ENCODE data around the gene GOLGA8T. TPM values are rescaled to one million over a fixed set of nuclear protein-coding genes. Genes with fewer than 3 reads are reported as not detected.
"Not testable (repeated sequence)": the region's sequence is repeated elsewhere in the genome, so short reads cannot be mapped to it uniquely, and the experiment has no call there.

The GOLGA8T gene, protein sequence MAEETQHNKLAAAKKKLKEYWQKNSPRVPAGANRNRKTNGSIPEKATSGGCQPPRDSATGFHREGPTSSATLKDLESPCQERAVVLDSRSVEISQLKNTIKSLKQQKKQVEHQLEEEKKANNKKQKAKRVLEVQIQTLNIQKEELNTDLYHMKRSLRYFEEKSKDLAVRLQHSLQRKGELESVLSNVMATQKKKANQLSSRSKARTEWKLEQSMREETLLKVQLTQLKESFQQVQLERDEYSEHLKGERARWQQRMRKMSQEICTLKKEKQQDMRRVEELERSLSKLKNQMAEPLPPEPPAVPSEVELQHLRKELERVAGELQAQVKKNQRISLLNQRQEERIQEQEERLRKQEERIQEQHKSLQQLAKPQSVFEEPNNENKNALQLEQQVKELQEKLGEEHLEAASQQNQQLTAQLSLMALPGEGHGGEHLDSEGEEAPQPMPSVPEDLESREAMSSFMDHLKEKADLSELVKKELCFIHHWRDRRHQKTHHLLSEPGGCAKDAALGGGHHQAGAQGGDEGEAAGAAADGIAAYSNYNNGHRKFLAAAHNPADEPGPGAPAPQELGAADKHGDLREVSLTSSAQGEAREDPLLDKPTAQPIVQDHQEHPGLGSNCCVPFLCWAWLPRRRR
- total RNA-seq (2013), result 1.1 TPM
- polyA plus RNA-seq (under 1 TPM in 1 of 3 donors, not detected in 2; 0.27 TPM), polyA minus RNA-seq (0.40 TPM in 1 of 2 replicates, not detected in the other), total RNA-seq (0 to 0.46 (median 0.11) reads per million in 11 experiments)

DNA sequence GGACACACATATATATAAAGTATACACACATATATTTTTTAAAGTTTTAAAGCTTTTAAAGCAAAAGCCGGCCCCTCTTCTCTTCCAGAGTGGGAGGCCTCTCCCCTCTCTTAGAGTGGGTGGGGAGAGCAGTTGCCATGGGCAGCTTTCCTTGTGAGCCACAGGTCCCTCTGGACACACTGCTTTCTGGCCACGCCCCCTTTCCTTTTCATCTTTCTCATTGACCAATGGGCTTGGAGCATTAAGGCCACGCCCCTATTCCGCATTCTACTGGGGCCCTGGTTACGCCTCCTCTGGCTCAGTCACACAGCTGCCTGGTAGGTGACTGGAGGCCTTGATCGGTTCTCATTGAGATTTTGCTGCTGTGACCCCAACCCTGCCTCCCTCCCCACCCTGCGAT lies at the start of gene GOLGA8T:
GOLGA8T (plus strand) TSS at position 301 of the 400 bp plus-strand sequence; CDS start at position 399, 98 bp downstream.
- H3K79me2 ChIP-seq (ENCODE audit: insufficient read depth, low read length); H3K9me3 Mint-ChIP-seq; H2AFZ ChIP-seq (ENCODE audit: insufficient read depth, low read depth, low read length, poor library complexity, severe bottlenecking); H3K27me3 Mint-ChIP-seq (ENCODE audit: low read depth in 3 of 3); H3K4me1 Mint-ChIP-seq; H3K4me2 ChIP-seq (replicated peaks; ENCODE audit: extremely low read depth, low read length, poor library complexity, severe bottlenecking); H3K27ac Mint-ChIP-seq; H3K27me3 ChIP-seq (ENCODE audit: control insufficient read depth in 2 of 2, insufficient read depth in 2 of 2, low read length in 2 of 2); H3K27ac ChIP-seq (ENCODE audit: low read depth in 1 of 2, low read length in 2 of 2); H3K36me3 ChIP-seq (replicated peaks in 1 of 2; ENCODE audit: control insufficient read depth in 1 of 2, insufficient read depth in 2 of 2, low read length in 2 of 2); H3K36me3 Mint-ChIP-seq; H3K4me1 ChIP-seq (ENCODE audit: control insufficient read depth in 1 of 2, insufficient read depth in 2 of 2, low read length in 2 of 2); H4K20me1 ChIP-seq (ENCODE audit: insufficient read depth, low read length); H3K9ac ChIP-seq (ENCODE audit: insufficient read depth, low read length, poor library complexity, severe bottlenecking); H3K4me3 Mint-ChIP-seq; H3K9me3 ChIP-seq (replicated peaks in 1 of 2; ENCODE audit: control insufficient read depth in 1 of 2, insufficient read depth in 1 of 2, low read length in 2 of 2); H3K4me3 ChIP-seq (replicated peaks in 1 of 3; ENCODE audit: low read depth in 2 of 3, low read length in 3 of 3); intact Hi-C loops (cut with micrococcal nuclease); DNase-seq: not testable (repeated sequence)
- WGBS (ENCODE audit: insufficient coverage), result no CpG with 5 or more reads among the region's 7 CpGs

DNA sequence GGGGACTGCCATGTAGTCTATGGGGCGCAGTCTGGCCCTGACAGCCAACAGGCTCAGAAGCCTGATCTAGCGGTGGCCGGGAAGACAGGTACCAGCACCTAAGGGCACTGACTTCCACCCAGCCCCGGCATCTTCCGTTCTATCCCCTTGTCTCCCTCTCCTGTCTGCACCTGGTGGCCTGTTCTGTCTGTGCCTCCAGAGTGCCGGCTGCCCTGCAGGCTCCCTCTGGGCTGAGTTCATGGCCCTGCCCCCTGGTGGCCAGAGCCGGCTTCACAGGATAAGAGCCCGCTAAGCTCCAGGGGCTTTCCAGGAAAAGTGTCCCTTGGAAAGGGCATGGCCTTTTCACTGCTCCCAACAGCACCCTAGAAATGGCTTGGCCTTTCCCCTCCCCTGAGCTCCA lies 37.0 kb upstream of the GOLGA8T start:
- H3K4me1 Mint-ChIP-seq; H3K9me3 ChIP-seq (replicated peaks in 1 of 2; ENCODE audit: control insufficient read depth in 1 of 2, insufficient read depth in 1 of 2, low read length in 2 of 2); H3K27me3 ChIP-seq (ENCODE audit: control insufficient read depth in 2 of 2, insufficient read depth in 2 of 2, low read length in 2 of 2); H3K4me1 ChIP-seq (ENCODE audit: control insufficient read depth in 1 of 2, insufficient read depth in 2 of 2, low read length in 2 of 2); H3K9me3 Mint-ChIP-seq; H3K4me2 ChIP-seq (replicated peaks; ENCODE audit: extremely low read depth, low read length, poor library complexity, severe bottlenecking); H3K36me3 ChIP-seq (replicated peaks in 1 of 2; ENCODE audit: control insufficient read depth in 1 of 2, insufficient read depth in 2 of 2, low read length in 2 of 2); H3K9ac ChIP-seq (ENCODE audit: insufficient read depth, low read length, poor library complexity, severe bottlenecking); H3K27ac Mint-ChIP-seq; H3K27ac ChIP-seq (ENCODE audit: low read depth in 1 of 2, low read length in 2 of 2); DNase-seq; H3K27me3 Mint-ChIP-seq (ENCODE audit: low read depth in 3 of 3); H2AFZ ChIP-seq (ENCODE audit: insufficient read depth, low read depth, low read length, poor library complexity, severe bottlenecking); H3K36me3 Mint-ChIP-seq; H3K4me3 ChIP-seq (replicated peaks in 1 of 3; ENCODE audit: low read depth in 2 of 3, low read length in 3 of 3); H3K79me2 ChIP-seq (ENCODE audit: insufficient read depth, low read length); H4K20me1 ChIP-seq (ENCODE audit: insufficient read depth, low read length); H3K4me3 Mint-ChIP-seq; intact Hi-C loops (cut with micrococcal nuclease): not testable (repeated sequence)
- WGBS (ENCODE audit: insufficient coverage), result no CpG with 5 or more reads among the region's 8 CpGs

DNA sequence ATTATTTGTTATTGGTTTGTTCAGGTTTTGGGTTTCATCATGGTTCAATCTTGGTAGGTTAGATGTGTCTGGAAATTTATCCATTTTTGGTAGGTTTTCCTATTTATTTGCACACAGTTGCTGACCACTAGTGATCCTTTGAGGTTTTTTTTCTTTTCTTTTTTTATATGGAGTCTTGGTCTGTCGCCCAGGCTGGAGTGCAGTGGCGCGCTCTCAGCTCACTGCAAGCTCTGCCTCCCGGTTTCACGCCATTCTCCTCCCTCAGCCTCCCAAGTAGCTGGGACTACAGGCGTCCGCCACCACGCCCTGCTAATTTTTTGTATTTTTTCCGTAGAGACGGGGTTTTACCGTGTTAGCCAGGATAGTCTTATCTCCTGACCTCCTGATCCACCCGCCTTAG lies 32.0 kb upstream of the GOLGA8T start:
- H3K27me3 ChIP-seq (ENCODE audit: control insufficient read depth in 2 of 2, insufficient read depth in 2 of 2, low read length in 2 of 2); H3K9me3 ChIP-seq (replicated peaks in 1 of 2; ENCODE audit: control insufficient read depth in 1 of 2, insufficient read depth in 1 of 2, low read length in 2 of 2); H3K9me3 Mint-ChIP-seq; H2AFZ ChIP-seq (ENCODE audit: insufficient read depth, low read depth, low read length, poor library complexity, severe bottlenecking); H3K36me3 ChIP-seq (replicated peaks in 1 of 2; ENCODE audit: control insufficient read depth in 1 of 2, insufficient read depth in 2 of 2, low read length in 2 of 2); H3K27ac Mint-ChIP-seq; H4K20me1 ChIP-seq (ENCODE audit: insufficient read depth, low read length); H3K4me1 ChIP-seq (ENCODE audit: control insufficient read depth in 1 of 2, insufficient read depth in 2 of 2, low read length in 2 of 2); H3K36me3 Mint-ChIP-seq; H3K4me2 ChIP-seq (replicated peaks; ENCODE audit: extremely low read depth, low read length, poor library complexity, severe bottlenecking); H3K4me3 Mint-ChIP-seq; H3K9ac ChIP-seq (ENCODE audit: insufficient read depth, low read length, poor library complexity, severe bottlenecking); H3K4me1 Mint-ChIP-seq; H3K27me3 Mint-ChIP-seq (ENCODE audit: low read depth in 3 of 3); H3K4me3 ChIP-seq (replicated peaks in 1 of 3; ENCODE audit: low read depth in 2 of 3, low read length in 3 of 3); DNase-seq; intact Hi-C loops (cut with micrococcal nuclease); H3K27ac ChIP-seq (ENCODE audit: low read depth in 1 of 2, low read length in 2 of 2); H3K79me2 ChIP-seq (ENCODE audit: insufficient read depth, low read length): not testable (repeated sequence)
- WGBS (ENCODE audit: insufficient coverage), result no CpG with 5 or more reads among the region's 12 CpGs

DNA sequence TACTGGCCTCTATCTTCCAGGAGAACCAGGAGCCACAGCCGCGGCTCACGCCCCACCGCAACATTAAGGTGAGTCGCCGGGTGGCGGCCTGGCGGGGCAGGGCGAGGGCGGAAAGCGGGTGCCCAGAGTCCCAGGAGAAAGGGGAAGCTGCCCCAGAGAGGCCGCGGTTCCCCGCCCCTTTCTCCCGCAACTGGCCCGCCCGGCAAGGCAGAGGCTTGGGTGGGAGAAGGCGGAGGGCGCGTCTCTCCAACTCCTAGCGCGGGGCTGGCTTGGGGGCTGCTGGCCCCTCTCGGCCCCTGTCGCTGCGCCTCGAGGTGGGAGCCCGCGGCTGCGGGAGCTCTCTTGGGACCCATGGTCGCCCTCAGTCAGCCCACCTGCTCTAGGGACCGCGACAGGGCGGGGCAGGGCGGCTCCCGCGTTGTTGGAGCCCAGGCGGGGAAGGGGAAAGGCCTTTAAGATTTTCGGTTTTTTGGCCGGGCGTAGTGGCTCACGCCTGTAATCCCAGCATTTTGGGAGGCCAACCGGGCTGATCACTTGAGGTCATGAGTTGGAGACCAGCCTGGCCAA lies 30.8 kb upstream of the GOLGA8T start:
- H3K36me3 ChIP-seq (replicated peaks in 1 of 2; ENCODE audit: control insufficient read depth in 1 of 2, insufficient read depth in 2 of 2, low read length in 2 of 2); H4K20me1 ChIP-seq (ENCODE audit: insufficient read depth, low read length); H3K9me3 Mint-ChIP-seq; H3K9ac ChIP-seq (ENCODE audit: insufficient read depth, low read length, poor library complexity, severe bottlenecking); DNase-seq; H3K9me3 ChIP-seq (replicated peaks in 1 of 2; ENCODE audit: control insufficient read depth in 1 of 2, insufficient read depth in 1 of 2, low read length in 2 of 2); H3K4me1 ChIP-seq (ENCODE audit: control insufficient read depth in 1 of 2, insufficient read depth in 2 of 2, low read length in 2 of 2); H3K79me2 ChIP-seq (ENCODE audit: insufficient read depth, low read length); H3K27me3 ChIP-seq (ENCODE audit: control insufficient read depth in 2 of 2, insufficient read depth in 2 of 2, low read length in 2 of 2); H2AFZ ChIP-seq (ENCODE audit: insufficient read depth, low read depth, low read length, poor library complexity, severe bottlenecking); H3K27ac ChIP-seq (ENCODE audit: low read depth in 1 of 2, low read length in 2 of 2); H3K4me2 ChIP-seq (replicated peaks; ENCODE audit: extremely low read depth, low read length, poor library complexity, severe bottlenecking); intact Hi-C loops (cut with micrococcal nuclease); H3K36me3 Mint-ChIP-seq; H3K4me1 Mint-ChIP-seq; H3K27me3 Mint-ChIP-seq (ENCODE audit: low read depth in 3 of 3): not testable (repeated sequence)
- peak overlapping the region; percentile 44 to 50 (median 47) for H3K4me3 ChIP-seq (replicated peaks in 1 of 3; ENCODE audit: low read depth in 2 of 3, low read length in 3 of 3)
- WGBS (ENCODE audit: insufficient coverage), result no CpG with 5 or more reads among the region's 42 CpGs
- peak overlapping the region in 3 of 7 donors; percentile 37 to 75 (median 68) for H3K27ac Mint-ChIP-seq
- peak overlapping the region; percentile 65 to 85 for H3K4me3 Mint-ChIP-seq

Measured in CD14-positive monocyte (primary cell).